Astrocyte (in vitro differentiated cells and primary cell): ENCODE measurements around the gene VARS2.

Experiments
- EZH2 ChIP-seq: IDR thresholded peaks from 2 replicates; pipeline ENCODE4 v1.6.1; 2012; ENCODE audit warnings: mild to moderate bottlenecking, low read length, inconsistent platforms; ENCODE audit not compliant: insufficient read depth
- TF ChIP-seq, protein P1 (sequence below): IDR thresholded peaks from 2 replicates; pipeline ENCODE4 v1.5.1; 2011; ENCODE audit warnings: low read depth, mild to moderate bottlenecking, inconsistent platforms, low read length, moderate library complexity; ENCODE audit not compliant: insufficient read depth

DNA sequence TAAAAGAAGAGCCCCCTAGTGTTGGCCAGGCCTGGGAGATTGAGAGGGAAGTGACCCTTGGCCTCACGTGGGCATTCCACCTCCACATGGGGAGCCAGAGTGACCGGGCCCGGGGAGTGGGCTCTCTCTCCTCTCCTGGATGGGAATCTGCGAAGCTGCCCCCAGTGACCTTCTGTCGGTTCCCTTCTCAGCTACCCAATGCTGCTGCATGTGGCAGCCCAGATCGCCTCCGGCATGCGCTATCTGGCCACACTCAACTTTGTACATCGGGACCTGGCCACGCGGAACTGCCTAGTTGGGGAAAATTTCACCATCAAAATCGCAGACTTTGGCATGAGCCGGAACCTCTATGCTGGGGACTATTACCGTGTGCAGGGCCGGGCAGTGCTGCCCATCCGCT, 16.2 kb upstream of the VARS2 start:
- TF ChIP-seq, protein P1, sequence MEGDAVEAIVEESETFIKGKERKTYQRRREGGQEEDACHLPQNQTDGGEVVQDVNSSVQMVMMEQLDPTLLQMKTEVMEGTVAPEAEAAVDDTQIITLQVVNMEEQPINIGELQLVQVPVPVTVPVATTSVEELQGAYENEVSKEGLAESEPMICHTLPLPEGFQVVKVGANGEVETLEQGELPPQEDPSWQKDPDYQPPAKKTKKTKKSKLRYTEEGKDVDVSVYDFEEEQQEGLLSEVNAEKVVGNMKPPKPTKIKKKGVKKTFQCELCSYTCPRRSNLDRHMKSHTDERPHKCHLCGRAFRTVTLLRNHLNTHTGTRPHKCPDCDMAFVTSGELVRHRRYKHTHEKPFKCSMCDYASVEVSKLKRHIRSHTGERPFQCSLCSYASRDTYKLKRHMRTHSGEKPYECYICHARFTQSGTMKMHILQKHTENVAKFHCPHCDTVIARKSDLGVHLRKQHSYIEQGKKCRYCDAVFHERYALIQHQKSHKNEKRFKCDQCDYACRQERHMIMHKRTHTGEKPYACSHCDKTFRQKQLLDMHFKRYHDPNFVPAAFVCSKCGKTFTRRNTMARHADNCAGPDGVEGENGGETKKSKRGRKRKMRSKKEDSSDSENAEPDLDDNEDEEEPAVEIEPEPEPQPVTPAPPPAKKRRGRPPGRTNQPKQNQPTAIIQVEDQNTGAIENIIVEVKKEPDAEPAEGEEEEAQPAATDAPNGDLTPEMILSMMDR: no peak
- no peak for TF ChIP-seq EZH2
